Lung (tissue), 12 donors: ENCODE data around the gene BLOC1S4. TPM values are rescaled to one million over a fixed set of nuclear protein-coding genes. Genes with fewer than 3 reads are reported as not detected.

Experiments
- ATAC-seq: fragments of 200-7000 bp; cut with Tn5 transposase; one replicate; pipeline ENCODE4 v1.9.1; 2020; ENCODE audit warnings: moderate number of reproducible peaks; ENCODE audit not compliant: insufficient read depth, low FRiP score
- DNase-seq, 3 donors: peaks; one replicate each; pipeline ENCODE4 v3.0.0-alpha.2; 2013 to 2017
- H3K27ac ChIP-seq, 2 donors: one replicate each; pipeline ENCODE4 v1.5.1; 2013; ENCODE audit warnings: mild to moderate bottlenecking in 2 of 2, moderate library complexity in 2 of 2, control low read depth in 1 of 2, inconsistent platforms in 1 of 2, low read depth in 1 of 2, low read length in 1 of 2
- H3K27me3 ChIP-seq, 3 donors: one replicate each; pipeline ENCODE4 v1.5.1; 2013; ENCODE audit warnings: low read length in 2 of 3; ENCODE audit not compliant: control insufficient read depth in 3 of 3, insufficient read depth in 3 of 3
- H3K36me3 ChIP-seq, 4 donors: one replicate each; pipeline ENCODE4 v1.5.1; 2013; ENCODE audit warnings: low read length in 4 of 4, mild to moderate bottlenecking in 1 of 4, moderate library complexity in 1 of 4; ENCODE audit not compliant: control insufficient read depth in 4 of 4, insufficient read depth in 4 of 4
- H3K4me1 ChIP-seq, 5 donors: one replicate each; pipeline ENCODE4 v1.5.1; 2013; ENCODE audit warnings: low read length in 5 of 5, mild to moderate bottlenecking in 2 of 5, moderate library complexity in 1 of 5; ENCODE audit not compliant: control insufficient read depth in 5 of 5, insufficient read depth in 5 of 5
- H3K4me3 ChIP-seq: one replicate; pipeline ENCODE4 v1.5.1; 2013; ENCODE audit warnings: mild to moderate bottlenecking, control low read depth, moderate library complexity
- H3K9ac ChIP-seq, 2 donors: one replicate each; pipeline ENCODE4 v1.5.1; 2013; ENCODE audit warnings: low read length in 2 of 2, control low read depth in 1 of 2; ENCODE audit not compliant: insufficient read depth in 1 of 2
- H3K9me3 ChIP-seq, 4 donors: one replicate each; pipeline ENCODE4 v1.5.1; 2013; ENCODE audit warnings: low read length in 3 of 4, mild to moderate bottlenecking in 1 of 4, moderate library complexity in 1 of 4; ENCODE audit not compliant: control insufficient read depth in 4 of 4, insufficient read depth in 3 of 4
- CTCF ChIP-seq: IDR thresholded peaks from 2 replicates; pipeline ENCODE4 v1.5.1; 2012; ENCODE audit warnings: mild to moderate bottlenecking; ENCODE audit errors: control extremely low read depth, extremely low read depth
- WGBS, 2 donors: extraction: QIAGEN DNeasy Blood & Tissue Kit; methylation state at CpG; one replicate each; pipeline ENCODE4 v1.1.7; 2013; 5-methylcytosine and 5-hydroxymethylcytosine counted together
- polyA plus RNA-seq, 2 donors: library from polyadenylated mRNA; stranded (reverse); fragments of 200-250 nt; gene quantifications; one replicate each; pipeline ENCODE4 v1.2.1, GENCODE V29; 2013
- total RNA-seq, 2 donors: library from RNA; depleted of rRNA in 1 of 2; stranded (reverse); fragments of >200 nt in 1 of 2; gene quantifications; one replicate each; pipeline ENCODE4 v1.2.1, GENCODE V29; 2014 to 2021
- donor health status: control.
- donor health status: control.
- donor health status: Bipolar disorder and iron deficiency.
- donor health status: healthy.
- donor health status: DM: yes; HTN: yes; CAD: no.

The BLOC1S4 gene
- total and polyA plus RNA-seq, 4 donors, result 8.0 to 15.2 (median 11.6) TPM

DNA sequence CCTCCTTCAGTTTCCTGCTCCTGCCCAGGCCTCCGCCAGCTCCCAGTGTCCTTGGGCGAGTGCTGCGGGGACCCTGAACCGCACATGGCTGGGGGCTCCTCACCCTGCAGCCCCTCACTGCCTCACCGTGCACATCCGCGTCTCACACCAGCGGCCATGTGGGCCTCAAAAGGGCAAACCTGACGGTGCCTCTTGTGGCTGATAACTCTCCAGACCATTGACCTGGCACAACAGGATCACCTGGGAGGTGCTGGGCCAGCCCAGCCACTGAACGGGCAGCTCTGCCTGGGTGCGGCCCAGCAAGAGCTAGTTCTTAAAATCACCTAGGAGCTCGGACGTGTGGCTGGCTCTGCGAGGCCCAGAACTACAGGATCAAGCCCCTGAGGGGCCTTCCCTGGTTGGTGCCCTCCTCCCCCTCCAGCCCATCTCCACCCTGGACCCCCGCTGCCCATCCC, 26.4 kb upstream of the BLOC1S4 start:
- ATAC-seq (peak; percentile 63), DNase-seq (no peak)
- Histone ChIP-seq H3K4me1 (peaks cover 0 to 26% (median 17%) of the 10 kb centered on the region in 5 donors), H3K36me3 (no peaks in the 10 kb centered on the region), H3K27ac (peak overlapping the region in 1 of 2 donors; percentile 84), H3K27me3 (no peaks in the 10 kb centered on the region), H3K9me3 (no peaks in the 10 kb centered on the region), H3K4me3 (no peak overlapping the region), H3K9ac (no peak overlapping the region)
- 68 to 72% methylated on average over 15 of the region's 15 CpGs for WGBS, 2 donors
- no peak for TF ChIP-seq CTCF

GRCh38 chr4:6692379-6692778, 23.6 kb upstream of the BLOC1S4 start:
- ATAC-seq, result no peak
- Histone ChIP-seq H3K4me3 (no peak overlapping the region), H3K27me3 (no peaks in the 10 kb centered on the region), H3K36me3 (no peaks in the 10 kb centered on the region), H3K4me1 (peaks cover 2 to 31% (median 19%) of the 10 kb centered on the region in 5 donors), H3K9me3 (no peaks in the 10 kb centered on the region), H3K27ac (peak overlapping the region in 1 of 2 donors; percentile 57), H3K9ac (peak overlapping the region in 1 of 2 donors; percentile 8)
- DNase-seq, result peak in 1 of 3 donors; percentile 14
- WGBS, 2 donors, result 75 to 90% methylated on average over 8 of the region's 8 CpGs
- TF ChIP-seq CTCF, result no peak

- Histone ChIP-seq H3K27me3 (no peaks in the 10 kb centered on the region), H3K4me1 (peaks cover 2 to 31% (median 19%) of the 10 kb centered on the region in 5 donors), H3K4me3 (no peak overlapping the region), H3K9me3 (no peaks in the 10 kb centered on the region), H3K9ac (peak overlapping the region in 1 of 2 donors; percentile 24), H3K27ac (peak overlapping the region in 1 of 2 donors; percentile 57), H3K36me3 (no peaks in the 10 kb centered on the region)
- WGBS, 2 donors, result 61 to 63% methylated on average over 3 of the region's 3 CpGs
- no peak for TF ChIP-seq CTCF
- peak; percentile 61 to 78 (median 61) for DNase-seq
- ATAC-seq, result no peak
Observed at GRCh38 chr4:6692806-6693205, 23.2 kb upstream of the BLOC1S4 start.
